Measurements from ENCODE around the gene SLC38A9. TPM values are rescaled to one million over a fixed set of nuclear protein-coding genes. Genes with fewer than 3 reads are reported as not detected.

SLC38A9 gene
- total and polyA plus RNA-seq, 4 donors: 11.4 to 31.0 (median 18.6) TPM

DNA sequence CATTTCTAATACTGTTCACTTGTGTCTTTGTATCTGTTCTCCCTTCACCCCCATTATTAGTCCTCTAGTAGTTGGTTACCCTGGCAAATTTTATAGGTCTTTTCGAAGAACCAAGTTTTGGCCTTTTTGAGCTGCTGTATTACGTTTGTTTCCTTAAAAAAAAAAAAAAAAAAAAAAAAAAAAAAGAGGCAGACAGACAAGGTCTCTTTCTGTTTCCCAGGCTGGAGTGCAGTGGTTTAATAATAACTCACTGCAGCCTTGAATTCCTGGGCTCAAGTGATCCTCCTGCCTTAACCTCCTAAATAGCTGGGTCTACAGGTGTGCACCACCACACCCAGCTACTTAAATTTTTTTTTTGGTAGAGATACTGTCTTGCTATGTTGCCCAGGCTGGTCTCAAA is 46.6 kb upstream of the SLC38A9 start:
- DNase-seq (ENCODE audit: low spot score): no peak
- no peak overlapping the region for H3K4me3 ChIP-seq (ENCODE audit: low read depth in 1 of 3, low read length in 3 of 3)
- peaks cover 0 to 4% (median 0%) of the 10 kb centered on the region in 4 donors for H3K27me3 ChIP-seq (ENCODE audit: control insufficient read depth in 4 of 4, insufficient read depth in 4 of 4, low read length in 3 of 4)
- H3K4me1 ChIP-seq (ENCODE audit: control insufficient read depth in 4 of 4, insufficient read depth in 4 of 4, low read length in 3 of 4): no peaks in the 10 kb centered on the region
- no peaks in the 10 kb centered on the region for H3K9me3 ChIP-seq (ENCODE audit: control insufficient read depth in 4 of 4, low read length in 3 of 4)
- 80% methylated on average over 2 of the region's 2 CpGs for WGBS
- no peaks in the 10 kb centered on the region for H3K36me3 ChIP-seq (ENCODE audit: control insufficient read depth in 4 of 4, insufficient read depth in 3 of 4, low read depth in 1 of 4, low read length in 3 of 4)
- TF ChIP-seq JUND (IDR thresholded peaks at IDR 0.05) (no peak), FOXA1 (IDR thresholded peaks at IDR 0.05) (no peak), TAF1 (conservative IDR thresholded peaks at IDR 0.05) (no peak), RAD21 (IDR thresholded peaks at IDR 0.05) (no peak), YY1 (IDR thresholded peaks at IDR 0.05) (no peak), HNF4A (conservative IDR thresholded peaks at IDR 0.05) (no peak), EGR1 (IDR thresholded peaks at IDR 0.05; ENCODE audit: low read depth in 2 of 2) (no peak), RXRA (IDR thresholded peaks at IDR 0.05) (no peak)
- TF ChIP-seq, protein P1, sequence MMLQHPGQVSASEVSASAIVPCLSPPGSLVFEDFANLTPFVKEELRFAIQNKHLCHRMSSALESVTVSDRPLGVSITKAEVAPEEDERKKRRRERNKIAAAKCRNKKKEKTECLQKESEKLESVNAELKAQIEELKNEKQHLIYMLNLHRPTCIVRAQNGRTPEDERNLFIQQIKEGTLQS (IDR thresholded peaks at IDR 0.05): no peak
- TF ChIP-seq, protein P2, sequence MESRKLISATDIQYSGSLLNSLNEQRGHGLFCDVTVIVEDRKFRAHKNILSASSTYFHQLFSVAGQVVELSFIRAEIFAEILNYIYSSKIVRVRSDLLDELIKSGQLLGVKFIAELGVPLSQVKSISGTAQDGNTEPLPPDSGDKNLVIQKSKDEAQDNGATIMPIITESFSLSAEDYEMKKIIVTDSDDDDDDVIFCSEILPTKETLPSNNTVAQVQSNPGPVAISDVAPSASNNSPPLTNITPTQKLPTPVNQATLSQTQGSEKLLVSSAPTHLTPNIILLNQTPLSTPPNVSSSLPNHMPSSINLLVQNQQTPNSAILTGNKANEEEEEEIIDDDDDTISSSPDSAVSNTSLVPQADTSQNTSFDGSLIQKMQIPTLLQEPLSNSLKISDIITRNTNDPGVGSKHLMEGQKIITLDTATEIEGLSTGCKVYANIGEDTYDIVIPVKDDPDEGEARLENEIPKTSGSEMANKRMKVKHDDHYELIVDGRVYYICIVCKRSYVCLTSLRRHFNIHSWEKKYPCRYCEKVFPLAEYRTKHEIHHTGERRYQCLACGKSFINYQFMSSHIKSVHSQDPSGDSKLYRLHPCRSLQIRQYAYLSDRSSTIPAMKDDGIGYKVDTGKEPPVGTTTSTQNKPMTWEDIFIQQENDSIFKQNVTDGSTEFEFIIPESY (IDR thresholded peaks at IDR 0.05): no peak
- TF ChIP-seq, protein P3, sequence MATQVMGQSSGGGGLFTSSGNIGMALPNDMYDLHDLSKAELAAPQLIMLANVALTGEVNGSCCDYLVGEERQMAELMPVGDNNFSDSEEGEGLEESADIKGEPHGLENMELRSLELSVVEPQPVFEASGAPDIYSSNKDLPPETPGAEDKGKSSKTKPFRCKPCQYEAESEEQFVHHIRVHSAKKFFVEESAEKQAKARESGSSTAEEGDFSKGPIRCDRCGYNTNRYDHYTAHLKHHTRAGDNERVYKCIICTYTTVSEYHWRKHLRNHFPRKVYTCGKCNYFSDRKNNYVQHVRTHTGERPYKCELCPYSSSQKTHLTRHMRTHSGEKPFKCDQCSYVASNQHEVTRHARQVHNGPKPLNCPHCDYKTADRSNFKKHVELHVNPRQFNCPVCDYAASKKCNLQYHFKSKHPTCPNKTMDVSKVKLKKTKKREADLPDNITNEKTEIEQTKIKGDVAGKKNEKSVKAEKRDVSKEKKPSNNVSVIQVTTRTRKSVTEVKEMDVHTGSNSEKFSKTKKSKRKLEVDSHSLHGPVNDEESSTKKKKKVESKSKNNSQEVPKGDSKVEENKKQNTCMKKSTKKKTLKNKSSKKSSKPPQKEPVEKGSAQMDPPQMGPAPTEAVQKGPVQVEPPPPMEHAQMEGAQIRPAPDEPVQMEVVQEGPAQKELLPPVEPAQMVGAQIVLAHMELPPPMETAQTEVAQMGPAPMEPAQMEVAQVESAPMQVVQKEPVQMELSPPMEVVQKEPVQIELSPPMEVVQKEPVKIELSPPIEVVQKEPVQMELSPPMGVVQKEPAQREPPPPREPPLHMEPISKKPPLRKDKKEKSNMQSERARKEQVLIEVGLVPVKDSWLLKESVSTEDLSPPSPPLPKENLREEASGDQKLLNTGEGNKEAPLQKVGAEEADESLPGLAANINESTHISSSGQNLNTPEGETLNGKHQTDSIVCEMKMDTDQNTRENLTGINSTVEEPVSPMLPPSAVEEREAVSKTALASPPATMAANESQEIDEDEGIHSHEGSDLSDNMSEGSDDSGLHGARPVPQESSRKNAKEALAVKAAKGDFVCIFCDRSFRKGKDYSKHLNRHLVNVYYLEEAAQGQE (IDR thresholded peaks at IDR 0.05): no peak
- TF ChIP-seq, protein P4, sequence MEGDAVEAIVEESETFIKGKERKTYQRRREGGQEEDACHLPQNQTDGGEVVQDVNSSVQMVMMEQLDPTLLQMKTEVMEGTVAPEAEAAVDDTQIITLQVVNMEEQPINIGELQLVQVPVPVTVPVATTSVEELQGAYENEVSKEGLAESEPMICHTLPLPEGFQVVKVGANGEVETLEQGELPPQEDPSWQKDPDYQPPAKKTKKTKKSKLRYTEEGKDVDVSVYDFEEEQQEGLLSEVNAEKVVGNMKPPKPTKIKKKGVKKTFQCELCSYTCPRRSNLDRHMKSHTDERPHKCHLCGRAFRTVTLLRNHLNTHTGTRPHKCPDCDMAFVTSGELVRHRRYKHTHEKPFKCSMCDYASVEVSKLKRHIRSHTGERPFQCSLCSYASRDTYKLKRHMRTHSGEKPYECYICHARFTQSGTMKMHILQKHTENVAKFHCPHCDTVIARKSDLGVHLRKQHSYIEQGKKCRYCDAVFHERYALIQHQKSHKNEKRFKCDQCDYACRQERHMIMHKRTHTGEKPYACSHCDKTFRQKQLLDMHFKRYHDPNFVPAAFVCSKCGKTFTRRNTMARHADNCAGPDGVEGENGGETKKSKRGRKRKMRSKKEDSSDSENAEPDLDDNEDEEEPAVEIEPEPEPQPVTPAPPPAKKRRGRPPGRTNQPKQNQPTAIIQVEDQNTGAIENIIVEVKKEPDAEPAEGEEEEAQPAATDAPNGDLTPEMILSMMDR (IDR thresholded peaks at IDR 0.05; ENCODE audit: low read depth, low read length, missing input control): no peak
- TF ChIP-seq, protein P5, sequence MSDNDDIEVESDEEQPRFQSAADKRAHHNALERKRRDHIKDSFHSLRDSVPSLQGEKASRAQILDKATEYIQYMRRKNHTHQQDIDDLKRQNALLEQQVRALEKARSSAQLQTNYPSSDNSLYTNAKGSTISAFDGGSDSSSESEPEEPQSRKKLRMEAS (IDR thresholded peaks at IDR 0.05): no peak
- no peak overlapping the region for H3K27ac ChIP-seq (ENCODE audit: low read depth in 1 of 2, low read length in 2 of 2)
- no peak overlapping the region for H3K9ac ChIP-seq (ENCODE audit: low read depth in 1 of 2, low read length in 2 of 2)

DNA sequence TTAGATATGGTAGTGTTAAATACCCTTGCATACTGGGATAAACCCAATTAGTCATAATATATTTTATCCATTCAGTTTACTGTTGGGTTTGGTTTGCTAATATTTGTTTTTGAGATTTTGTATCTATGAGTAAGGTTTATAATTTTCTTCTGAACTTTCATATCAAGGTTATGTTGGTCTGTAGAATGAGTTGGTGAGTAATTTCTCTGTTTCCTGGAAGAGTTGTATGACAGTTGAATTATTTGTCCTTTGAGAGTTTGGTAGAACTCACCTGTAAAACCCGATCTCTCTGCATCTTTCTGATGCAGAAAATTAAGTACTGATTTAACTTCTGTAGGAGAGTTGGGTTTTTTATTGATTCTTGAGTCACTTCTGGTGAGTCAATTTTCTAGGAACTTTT is 46.1 kb upstream of the SLC38A9 start:
- Histone ChIP-seq H3K9ac (ENCODE audit: low read depth in 1 of 2, low read length in 2 of 2) (no peak overlapping the region), H3K27me3 (ENCODE audit: control insufficient read depth in 4 of 4, insufficient read depth in 4 of 4, low read length in 3 of 4) (peaks cover 0 to 4% (median 0%) of the 10 kb centered on the region in 4 donors), H3K4me1 (ENCODE audit: control insufficient read depth in 4 of 4, insufficient read depth in 4 of 4, low read length in 3 of 4) (no peaks in the 10 kb centered on the region), H3K27ac (ENCODE audit: low read depth in 1 of 2, low read length in 2 of 2) (no peak overlapping the region), H3K4me3 (ENCODE audit: low read depth in 1 of 3, low read length in 3 of 3) (no peak overlapping the region), H3K36me3 (ENCODE audit: control insufficient read depth in 4 of 4, insufficient read depth in 3 of 4, low read depth in 1 of 4, low read length in 3 of 4) (no peaks in the 10 kb centered on the region), H3K9me3 (ENCODE audit: control insufficient read depth in 4 of 4, low read length in 3 of 4) (no peaks in the 10 kb centered on the region)
- WGBS: 81% methylated on average over 1 of the region's 1 CpG
- no peak for DNase-seq (ENCODE audit: low spot score)
- TF ChIP-seq SP1 (IDR thresholded peaks at IDR 0.05) (no peak), FOXA2 (IDR thresholded peaks at IDR 0.05) (no peak), GABPA (IDR thresholded peaks at IDR 0.05 in 1 of 2, conservative IDR thresholded peaks at IDR 0.05 in 1 of 2) (no peak), TAF1 (conservative IDR thresholded peaks at IDR 0.05) (no peak), NR2F2 (IDR thresholded peaks at IDR 0.05) (no peak), HNF4A (conservative IDR thresholded peaks at IDR 0.05) (no peak), EGR1 (IDR thresholded peaks at IDR 0.05; ENCODE audit: low read depth in 2 of 2) (no peak), YY1 (IDR thresholded peaks at IDR 0.05) (no peak), HNF4G (IDR thresholded peaks at IDR 0.05) (no peak), FOXA1 (IDR thresholded peaks at IDR 0.05) (no peak)
- TF ChIP-seq, protein P4 (IDR thresholded peaks at IDR 0.05; ENCODE audit: low read depth, low read length, missing input control): no peak
- TF ChIP-seq, protein P5 (IDR thresholded peaks at IDR 0.05): no peak
- TF ChIP-seq, protein P2 (IDR thresholded peaks at IDR 0.05): no peak

Data from liver (tissue), 9 donors.